Natural killer cell treated with Interleukin-12 subunit alpha and Interleukin-12 subunit beta and Interleukin-15 and Interleukin-18, amount 100 ng/mL, for 72 hours (primary cell): Measurements from ENCODE around the gene RABL6. TPM values are rescaled to one million over a fixed set of nuclear protein-coding genes. Genes with fewer than 3 reads are reported as not detected.
"Not testable (repeated sequence)": the region's sequence is repeated elsewhere in the genome, so short reads cannot be mapped to it uniquely, and the experiment has no call there.

ENCODE experiments used
- ATAC-seq, 2 donors: fragments of 150-1000 bp; cut with Tn5 transposase in 1 of 2; sonication (Bioruptor Pico), chemical (Tn5 transposase) in 1 of 2; 2 replicates each; pipeline ENCODE4 v1.10.0; 2021
- DNase-seq: peaks from one replicate; pipeline ENCODE4 v3.0.0; 2022; ENCODE audit warnings: low spot score
- H3K27ac Mint-ChIP-seq, 2 donors: 1 replicate in 1 of 2; 2 replicates in 1 of 2; pipeline ENCODE4 v1.8.0; 2022; ENCODE audit warnings: mixed read lengths in 2 of 2, mild to moderate bottlenecking in 1 of 2, moderate library complexity in 1 of 2
- H3K27me3 Mint-ChIP-seq, 2 donors: 1 replicate in 1 of 2; 2 replicates in 1 of 2; pipeline ENCODE4 v1.8.0; 2022; ENCODE audit warnings: mixed read lengths in 2 of 2
- H3K36me3 Mint-ChIP-seq: one replicate; pipeline ENCODE4 v1.8.0; 2022; ENCODE audit warnings: mixed read lengths
- H3K4me1 Mint-ChIP-seq, 2 donors: 1 replicate in 1 of 2; 2 replicates in 1 of 2; pipeline ENCODE4 v1.8.0; 2022; ENCODE audit warnings: low read depth in 2 of 2, mixed read lengths in 2 of 2, mild to moderate bottlenecking in 1 of 2
- H3K4me3 Mint-ChIP-seq: one replicate; pipeline ENCODE4 v1.8.0; 2022; ENCODE audit warnings: mixed read lengths
- H3K9me3 Mint-ChIP-seq: 2 replicates; pipeline ENCODE4 v1.8.0; 2022; ENCODE audit warnings: mixed read lengths
- total RNA-seq, 2 donors: library from RNA; stranded (reverse); gene quantifications; one replicate each; pipeline ENCODE4 v1.2.3, GENCODE V29; 2022

RABL6 gene
- total RNA-seq, 2 donors from 2014 or later, result 74.1 to 151 TPM

GRCh38 chr9:136868644-136869043 is 60.9 kb downstream of the RABL6 start:
- no peaks in the 10 kb centered on the region for H3K9me3 Mint-ChIP-seq
- peaks cover 4% of the 10 kb centered on the region for H3K36me3 Mint-ChIP-seq
- no peaks in the 10 kb centered on the region for H3K27me3 Mint-ChIP-seq
- peak overlapping the region; percentile 30 for H3K4me3 Mint-ChIP-seq
- no peak for ATAC-seq
- no peak for DNase-seq
- H3K4me1 Mint-ChIP-seq, result peaks cover 12 to 13% of the 10 kb centered on the region in 2 donors
- peak overlapping the region in 1 of 2 donors; percentile 57 for H3K27ac Mint-ChIP-seq

- not testable (repeated sequence) for H3K36me3 Mint-ChIP-seq, DNase-seq, H3K9me3 Mint-ChIP-seq, H3K4me3 Mint-ChIP-seq, H3K27me3 Mint-ChIP-seq, ATAC-seq, H3K4me1 Mint-ChIP-seq
- H3K27ac Mint-ChIP-seq, result peak overlapping the region in 1 of 2 donors; percentile 35
These were observed 61.9 kb downstream of the RABL6 start for GRCh38 chr9:136869611-136870010.

GRCh38 chr9:136875155-136875554 is 67.4 kb downstream of the RABL6 start:
- H3K27ac Mint-ChIP-seq, result no peak overlapping the region
- no peaks in the 10 kb centered on the region for H3K36me3 Mint-ChIP-seq
- no peaks in the 10 kb centered on the region for H3K27me3 Mint-ChIP-seq
- H3K4me1 Mint-ChIP-seq, result peaks cover under 1 to 6% of the 10 kb centered on the region in 2 donors
- H3K9me3 Mint-ChIP-seq, result no peaks in the 10 kb centered on the region
- no peak for DNase-seq
- no peak for ATAC-seq
- H3K4me3 Mint-ChIP-seq, result no peak overlapping the region

- H3K9me3 Mint-ChIP-seq, result no peaks in the 10 kb centered on the region
- H3K36me3 Mint-ChIP-seq, result no peaks in the 10 kb centered on the region
- peak overlapping the region in 1 of 2 donors; percentile 4 for H3K27ac Mint-ChIP-seq
- DNase-seq (no peak), ATAC-seq (no peak)
- no peaks in the 10 kb centered on the region for H3K27me3 Mint-ChIP-seq
- peaks cover 10 to 16% of the 10 kb centered on the region in 2 donors for H3K4me1 Mint-ChIP-seq
- no peak overlapping the region for H3K4me3 Mint-ChIP-seq
These were observed 68.7 kb downstream of the RABL6 start for GRCh38 chr9:136876476-136876875.

GRCh38 chr9:136880651-136881050 is 72.9 kb downstream of the RABL6 start:
- Mint-ChIP-seq H3K27ac (peak overlapping the region; percentile 87 to 97), H3K4me1 (peaks cover 15 to 31% of the 10 kb centered on the region in 2 donors), H3K4me3 (peak overlapping the region; percentile 58), H3K36me3 (no peaks in the 10 kb centered on the region), H3K9me3 (no peaks in the 10 kb centered on the region), H3K27me3 (no peaks in the 10 kb centered on the region)
- ATAC-seq (peak; percentile 51 to 55), DNase-seq (peak; percentile 81)

- Mint-ChIP-seq H3K27me3 (no peaks in the 10 kb centered on the region), H3K4me1 (peaks cover 15 to 31% of the 10 kb centered on the region in 2 donors), H3K4me3 (peak overlapping the region; percentile 78), H3K36me3 (no peaks in the 10 kb centered on the region), H3K27ac (peak overlapping the region; percentile 87 to 97), H3K9me3 (no peaks in the 10 kb centered on the region)
- ATAC-seq, result peak; percentile 69 to 77
- peak; percentile 95 for DNase-seq
These were observed 74.0 kb downstream of the RABL6 start for GRCh38 chr9:136881691-136882108.

- peak; percentile 68 to 80 for ATAC-seq
- Mint-ChIP-seq H3K36me3 (no peaks in the 10 kb centered on the region), H3K9me3 (no peaks in the 10 kb centered on the region), H3K27ac (peak overlapping the region; percentile 87 to 97), H3K4me1 (peaks cover 19 to 35% of the 10 kb centered on the region in 2 donors), H3K4me3 (peak overlapping the region; percentile 78), H3K27me3 (no peaks in the 10 kb centered on the region)
- DNase-seq, result peak; percentile 95
These were observed 74.6 kb downstream of the RABL6 start for GRCh38 chr9:136882109-136882946.

- ATAC-seq, H3K9me3 Mint-ChIP-seq, H3K36me3 Mint-ChIP-seq, DNase-seq, H3K27me3 Mint-ChIP-seq: not testable (repeated sequence)
- H3K27ac Mint-ChIP-seq, result peak overlapping the region; percentile 87 to 97
- H3K4me3 Mint-ChIP-seq, result peak overlapping the region; percentile 78
- H3K4me1 Mint-ChIP-seq, result peaks cover 20 to 38% of the 10 kb centered on the region in 2 donors
These were observed 75.2 kb downstream of the RABL6 start for GRCh38 chr9:136882947-136883283.

- peak overlapping the region in 1 of 2 donors; percentile 97 for H3K27ac Mint-ChIP-seq
These were observed 75.9 kb downstream of the RABL6 start for GRCh38 chr9:136883670-136884069.

GRCh38 chr9:136885950-136886578 is 78.3 kb downstream of the RABL6 start, which contains the start of gene TRAF2:
Gene TRAF2, plus strand, starts transcription at chr9:136886516. Its CDS starts 12,225 bp downstream, at chr9:136898741.
- Mint-ChIP-seq H3K4me1 (peaks cover 15 to 33% of the 10 kb centered on the region in 2 donors), H3K27ac (peak within 1 kb of the TSS; percentile 84 to 85), H3K36me3 (no peaks in the 10 kb centered on the region), H3K27me3 (no peaks in the 10 kb centered on the region), H3K9me3 (no peaks in the 10 kb centered on the region), H3K4me3 (peak within 1 kb of the TSS; percentile 96)
- ATAC-seq (peak; percentile 90), DNase-seq (peak; percentile 99)

More at GRCh38 chr9:136883670-136884069, 75.9 kb downstream of the RABL6 start:
- ATAC-seq, DNase-seq, H3K9me3 Mint-ChIP-seq, H3K27me3 Mint-ChIP-seq, H3K36me3 Mint-ChIP-seq: not testable (repeated sequence)
- peak overlapping the region; percentile 78 for H3K4me3 Mint-ChIP-seq
- peaks cover 20 to 41% of the 10 kb centered on the region in 2 donors for H3K4me1 Mint-ChIP-seq

- H3K4me1 Mint-ChIP-seq, result peaks cover 6 to 25% of the 10 kb centered on the region in 2 donors
These were observed 79.2 kb downstream of the RABL6 start for GRCh38 chr9:136886610-136887597.

GRCh38 chr9:136888454-136888853 is 80.7 kb downstream of the RABL6 start:
- no peaks in the 10 kb centered on the region for H3K9me3 Mint-ChIP-seq
- no peaks in the 10 kb centered on the region for H3K36me3 Mint-ChIP-seq
- peak overlapping the region in 1 of 2 donors; percentile 25 for H3K27ac Mint-ChIP-seq
- no peak for ATAC-seq
- no peak for DNase-seq
- H3K27me3 Mint-ChIP-seq, result no peaks in the 10 kb centered on the region
- H3K4me3 Mint-ChIP-seq, result no peak overlapping the region
- peaks cover 5 to 15% of the 10 kb centered on the region in 2 donors for H3K4me1 Mint-ChIP-seq

More at GRCh38 chr9:136886610-136887597, 79.2 kb downstream of the RABL6 start:
- Mint-ChIP-seq H3K27ac (peak overlapping the region; percentile 84 to 85), H3K4me3 (peak overlapping the region; percentile 96), H3K36me3 (no peaks in the 10 kb centered on the region), H3K9me3 (no peaks in the 10 kb centered on the region), H3K27me3 (no peaks in the 10 kb centered on the region)
- ATAC-seq, result peak in 1 of 2 donors; percentile 18
- peak; percentile 75 for DNase-seq

- DNase-seq (no peak), ATAC-seq (no peak)
- Mint-ChIP-seq H3K36me3 (peaks cover 5% of the 10 kb centered on the region), H3K4me3 (no peak overlapping the region), H3K4me1 (peaks cover 15 to 20% of the 10 kb centered on the region in 2 donors), H3K9me3 (no peaks in the 10 kb centered on the region), H3K27ac (no peak overlapping the region), H3K27me3 (no peaks in the 10 kb centered on the region)
These were observed 82.1 kb downstream of the RABL6 start for GRCh38 chr9:136889858-136890257.
